Upper lobe of right lung (tissue), 1 donor: Measurements from ENCODE around the gene RASGRF2. TPM values are rescaled to one million over a fixed set of nuclear protein-coding genes. Genes with fewer than 3 reads are reported as not detected.

ENCODE experiments used
- ATAC-seq: fragments of 200-7000 bp; cut with Tn5 transposase; one replicate; pipeline ENCODE4 v1.9.1; 2020; ENCODE audit warnings: mild to moderate bottlenecking, moderate library complexity
- DNase-seq: peaks from one replicate; pipeline ENCODE4 v3.0.0-alpha.2; 2020
- H3K27ac ChIP-seq: fragments of 200-600 bp; one replicate; pipeline ENCODE4 v1.8.0; 2022
- H3K27me3 ChIP-seq: fragments of 200-600 bp; one replicate; pipeline ENCODE4 v1.8.0; 2022; ENCODE audit warnings: mild to moderate bottlenecking
- H3K36me3 ChIP-seq: fragments of 200-600 bp; one replicate; pipeline ENCODE4 v1.8.0; 2022
- H3K4me1 ChIP-seq: fragments of 200-600 bp; one replicate; pipeline ENCODE4 v1.8.0; 2022
- H3K4me3 ChIP-seq: fragments of 200-600 bp; one replicate; pipeline ENCODE4 v1.8.0; 2022; ENCODE audit warnings: mild to moderate bottlenecking
- H3K9me3 ChIP-seq: fragments of 200-600 bp; one replicate; pipeline ENCODE4 v1.8.0; 2022
- intact Hi-C: fragments of 100-400 bp; cut with DNase I; formaldehyde crosslinking; loops from one replicate; pipeline ENCODE4 v1.11.0; 2022
- total RNA-seq: library from RNA; stranded (reverse); fragmentation: NEBNext Ultra II Directional; extraction: Animal tissue kit (Norgen Biotek cat#: 25700); gene quantifications from one replicate; pipeline ENCODE4 v1.2.1, GENCODE V29; 2021
- TF ChIP-seq, protein P1 (sequence below): fragments of 200-600 bp; IDR thresholded peaks from one replicate; pipeline ENCODE4 v1.8.0; 2022; ENCODE audit warnings: antibody characterized with exemption
- donor health status: DM: no; HTN: yes; CAD: no; lungs with severe emphysema.

The RASGRF2 gene
- total RNA-seq, 1 donor from 2014 or later, result 5.4 TPM

DNA sequence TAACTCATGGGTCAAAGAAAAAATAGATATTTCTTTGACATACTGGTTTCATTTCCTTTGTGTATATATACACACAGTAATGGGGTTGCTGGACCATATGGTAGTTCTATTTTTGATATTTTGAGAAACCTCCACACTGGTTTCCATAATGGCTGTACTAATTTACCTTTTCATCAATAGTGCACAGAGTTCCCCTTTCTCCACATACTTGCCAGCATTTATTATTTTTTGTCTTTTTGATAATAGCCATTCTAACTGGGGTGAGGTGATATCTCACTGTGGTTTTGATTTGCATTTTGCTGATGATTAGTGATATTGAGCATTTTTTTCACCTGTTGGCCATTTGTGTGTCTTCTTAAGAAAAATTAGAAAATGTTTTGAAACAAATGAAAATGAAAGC, 194.6 kb downstream of the RASGRF2 start:
- Histone ChIP-seq H3K4me1 (no peaks in the 10 kb centered on the region), H3K4me3 (no peak overlapping the region), H3K9me3 (peaks cover 10% of the 10 kb centered on the region), H3K27me3 (no peaks in the 10 kb centered on the region), H3K36me3 (no peaks in the 10 kb centered on the region), H3K27ac (no peak overlapping the region)
- intact Hi-C loops, result no loop called here
- DNase-seq (no peak), ATAC-seq (no peak)
- TF ChIP-seq, protein P1, sequence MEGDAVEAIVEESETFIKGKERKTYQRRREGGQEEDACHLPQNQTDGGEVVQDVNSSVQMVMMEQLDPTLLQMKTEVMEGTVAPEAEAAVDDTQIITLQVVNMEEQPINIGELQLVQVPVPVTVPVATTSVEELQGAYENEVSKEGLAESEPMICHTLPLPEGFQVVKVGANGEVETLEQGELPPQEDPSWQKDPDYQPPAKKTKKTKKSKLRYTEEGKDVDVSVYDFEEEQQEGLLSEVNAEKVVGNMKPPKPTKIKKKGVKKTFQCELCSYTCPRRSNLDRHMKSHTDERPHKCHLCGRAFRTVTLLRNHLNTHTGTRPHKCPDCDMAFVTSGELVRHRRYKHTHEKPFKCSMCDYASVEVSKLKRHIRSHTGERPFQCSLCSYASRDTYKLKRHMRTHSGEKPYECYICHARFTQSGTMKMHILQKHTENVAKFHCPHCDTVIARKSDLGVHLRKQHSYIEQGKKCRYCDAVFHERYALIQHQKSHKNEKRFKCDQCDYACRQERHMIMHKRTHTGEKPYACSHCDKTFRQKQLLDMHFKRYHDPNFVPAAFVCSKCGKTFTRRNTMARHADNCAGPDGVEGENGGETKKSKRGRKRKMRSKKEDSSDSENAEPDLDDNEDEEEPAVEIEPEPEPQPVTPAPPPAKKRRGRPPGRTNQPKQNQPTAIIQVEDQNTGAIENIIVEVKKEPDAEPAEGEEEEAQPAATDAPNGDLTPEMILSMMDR, result no peak

- Histone ChIP-seq H3K9me3 (peaks cover 10% of the 10 kb centered on the region), H3K27ac (no peak overlapping the region), H3K4me3 (no peak overlapping the region), H3K27me3 (no peaks in the 10 kb centered on the region), H3K36me3 (no peaks in the 10 kb centered on the region), H3K4me1 (no peaks in the 10 kb centered on the region)
- intact Hi-C loops, result no loop called here
- TF ChIP-seq, protein P1, result no peak
- ATAC-seq (no peak), DNase-seq (no peak)
These were observed 196.6 kb downstream of the RASGRF2 start for GRCh38 chr5:81156732-81157131.

DNA sequence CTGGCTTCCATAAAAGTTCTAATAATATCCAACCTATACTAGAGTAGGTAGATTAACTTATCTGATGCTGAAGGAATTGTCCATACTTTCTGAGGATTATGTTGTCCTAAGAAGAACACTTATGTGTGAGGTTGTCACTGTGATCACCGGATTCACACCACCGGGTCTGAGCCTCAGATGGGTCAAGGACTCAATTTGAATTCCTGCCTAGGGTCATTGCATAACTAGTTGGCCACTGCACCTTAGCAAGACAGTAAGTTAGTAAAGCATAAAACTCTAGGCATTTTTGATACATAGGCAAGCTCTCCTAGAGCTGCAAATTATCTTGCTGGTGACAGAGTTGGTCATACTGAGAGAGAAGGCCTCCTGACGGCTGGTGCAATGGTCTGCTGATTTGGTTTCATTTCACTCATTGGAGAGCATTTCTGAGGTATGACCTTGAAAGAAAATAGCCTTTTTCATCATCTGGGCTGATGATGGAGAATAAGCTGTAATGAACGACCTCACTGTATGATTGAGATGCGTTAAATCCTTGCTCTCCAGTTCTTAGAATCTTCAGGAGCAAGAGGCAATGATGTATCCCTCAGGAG, 200.9 kb downstream of the RASGRF2 start:
- ATAC-seq (no peak), DNase-seq (no peak)
- Histone ChIP-seq H3K9me3 (peaks cover 6% of the 10 kb centered on the region), H3K27me3 (no peaks in the 10 kb centered on the region), H3K27ac (no peak overlapping the region), H3K36me3 (no peaks in the 10 kb centered on the region), H3K4me3 (no peak overlapping the region), H3K4me1 (no peaks in the 10 kb centered on the region)
- intact Hi-C loops, result no loop called here
- TF ChIP-seq, protein P1, result no peak

GRCh38 chr5:81162501-81162900, 202.3 kb downstream of the RASGRF2 start:
- DNase-seq (no peak), ATAC-seq (no peak)
- Histone ChIP-seq H3K27me3 (no peaks in the 10 kb centered on the region), H3K36me3 (no peaks in the 10 kb centered on the region), H3K9me3 (no peaks in the 10 kb centered on the region), H3K4me3 (no peak overlapping the region), H3K27ac (no peak overlapping the region), H3K4me1 (no peaks in the 10 kb centered on the region)
- TF ChIP-seq, protein P1, result no peak
- intact Hi-C loops, result no loop called here

DNA sequence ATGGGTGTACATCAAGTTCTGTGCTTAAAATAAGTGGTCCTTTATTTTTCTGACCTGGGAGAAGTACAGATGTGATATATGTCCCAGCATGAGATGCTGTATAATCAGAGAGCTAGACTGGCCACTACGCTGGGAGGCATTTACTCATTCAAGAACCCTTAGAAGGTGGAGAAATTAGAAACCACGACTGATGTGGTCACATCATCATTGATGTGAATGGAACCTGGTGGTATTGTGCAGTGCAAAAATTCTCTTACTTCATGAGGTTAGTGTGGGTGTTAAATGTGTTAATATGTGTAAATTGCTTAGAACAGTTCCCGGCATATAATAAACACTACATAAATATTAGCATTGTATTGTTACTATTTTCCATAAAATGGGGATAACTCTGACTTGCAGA, 203.5 kb downstream of the RASGRF2 start:
- H3K36me3 ChIP-seq, result no peaks in the 10 kb centered on the region
- no peaks in the 10 kb centered on the region for H3K4me1 ChIP-seq
- ATAC-seq (no peak), DNase-seq (no peak)
- H3K9me3 ChIP-seq, result no peaks in the 10 kb centered on the region
- H3K27ac ChIP-seq, result no peak overlapping the region
- intact Hi-C loops, result no loop called here
- H3K4me3 ChIP-seq, result no peak overlapping the region
- no peaks in the 10 kb centered on the region for H3K27me3 ChIP-seq
- TF ChIP-seq, protein P1, result no peak

GRCh38 chr5:81164476-81164875, 204.3 kb downstream of the RASGRF2 start:
- DNase-seq (no peak), ATAC-seq (no peak)
- TF ChIP-seq, protein P1, result no peak
- no peaks in the 10 kb centered on the region for H3K36me3 ChIP-seq
- H3K27me3 ChIP-seq, result no peaks in the 10 kb centered on the region
- intact Hi-C loops, result no loop called here
- H3K27ac ChIP-seq, result no peak overlapping the region
- H3K9me3 ChIP-seq, result no peaks in the 10 kb centered on the region
- H3K4me1 ChIP-seq, result no peaks in the 10 kb centered on the region
- H3K4me3 ChIP-seq, result no peak overlapping the region
